ENCODE data around the gene EFNA4.
A peak's percentile ranks its signal among the peaks of the same experiment; 100 is the strongest.

The EFNA4 gene

GRCh38 chr1:155070721-155071569, 7.4 kb downstream of the EFNA4 start:
- Histone ChIP-seq H3K4me1 (peaks cover 100% of the 10 kb centered on the region), H3K36me3 (peaks cover 36% of the 10 kb centered on the region), H3K9me3 (no peaks in the 10 kb centered on the region), H4K20me1 (peaks cover 15% of the 10 kb centered on the region), H3K27me3 (no peaks in the 10 kb centered on the region), H3K27ac (peak overlapping the region; percentile 93), H3K4me2 (peak overlapping the region; percentile 100), H3K4me3 (peak overlapping the region; percentile 62), H3K9ac (peak overlapping the region; percentile 77)
- no peak for TF ChIP-seq Cebpa-rat (IDR thresholded peaks at IDR 0.05)

GRCh38 chr1:155071701-155072100, 8.2 kb downstream of the EFNA4 start:
- peak overlapping the region; percentile 100 for H3K4me2 ChIP-seq
- H3K4me1 ChIP-seq: peaks cover 100% of the 10 kb centered on the region
- H3K9ac ChIP-seq: peak overlapping the region; percentile 77
- H4K20me1 ChIP-seq: peaks cover 7% of the 10 kb centered on the region
- peaks cover 28% of the 10 kb centered on the region for H3K36me3 ChIP-seq
- peak overlapping the region; percentile 93 for H3K27ac ChIP-seq
- no peaks in the 10 kb centered on the region for H3K27me3 ChIP-seq
- TF ChIP-seq Cebpa-rat (IDR thresholded peaks at IDR 0.05): no peak
- peak overlapping the region; percentile 62 for H3K4me3 ChIP-seq
- H3K9me3 ChIP-seq: no peaks in the 10 kb centered on the region

GRCh38 chr1:155072531-155073289, 9.2 kb downstream of the EFNA4 start:
- Histone ChIP-seq H3K9ac (peak overlapping the region; percentile 77), H3K4me3 (no peak overlapping the region; the same call in 1 of the 2 replicates), H3K36me3 (peaks cover 18% of the 10 kb centered on the region), H3K4me1 (peaks cover 100% of the 10 kb centered on the region), H3K9me3 (no peaks in the 10 kb centered on the region), H3K27me3 (no peaks in the 10 kb centered on the region), H4K20me1 (no peaks in the 10 kb centered on the region), H3K4me2 (peak overlapping the region; percentile 100), H3K27ac (peak overlapping the region; percentile 93)
- no peak for TF ChIP-seq Cebpa-rat (IDR thresholded peaks at IDR 0.05)

- H3K4me1 ChIP-seq: peaks cover 100% of the 10 kb centered on the region
- H3K4me3 ChIP-seq: peak overlapping the region; percentile 56
- H3K9ac ChIP-seq: peak overlapping the region; percentile 77
- H3K27ac ChIP-seq: peak overlapping the region; percentile 93
- H3K36me3 ChIP-seq: peaks cover 9% of the 10 kb centered on the region
- H3K9me3 ChIP-seq: no peaks in the 10 kb centered on the region
- H3K27me3 ChIP-seq: no peaks in the 10 kb centered on the region
- no peaks in the 10 kb centered on the region for H4K20me1 ChIP-seq
- H3K4me2 ChIP-seq: peak overlapping the region; percentile 100
- TF ChIP-seq Cebpa-rat (IDR thresholded peaks at IDR 0.05): no peak
Observed at GRCh38 chr1:155073377-155074242, 10.1 kb downstream of the EFNA4 start.

GRCh38 chr1:155075535-155075934, 12.0 kb downstream of the EFNA4 start:
- Histone ChIP-seq H4K20me1 (peaks cover 17% of the 10 kb centered on the region), H3K4me2 (peak overlapping the region; percentile 100), H3K4me3 (no peak overlapping the region), H3K36me3 (no peaks in the 10 kb centered on the region), H3K4me1 (peaks cover 100% of the 10 kb centered on the region), H3K9ac (peak overlapping the region; percentile 75), H3K9me3 (no peaks in the 10 kb centered on the region), H3K27ac (peak overlapping the region; percentile 75), H3K27me3 (peaks cover 18% of the 10 kb centered on the region)
- no peak for TF ChIP-seq Cebpa-rat (IDR thresholded peaks at IDR 0.05)

GRCh38 chr1:155076371-155076770, 12.8 kb downstream of the EFNA4 start:
- H3K9ac ChIP-seq: peak overlapping the region; percentile 75; the same call in 1 of the 2 replicates
- H3K4me2 ChIP-seq: peak overlapping the region; percentile 100
- peaks cover 26% of the 10 kb centered on the region for H3K27me3 ChIP-seq
- H3K27ac ChIP-seq: peak overlapping the region; percentile 75
- H3K9me3 ChIP-seq: no peaks in the 10 kb centered on the region
- H3K4me3 ChIP-seq: no peak overlapping the region
- peaks cover 26% of the 10 kb centered on the region for H4K20me1 ChIP-seq
- H3K36me3 ChIP-seq: no peaks in the 10 kb centered on the region
- TF ChIP-seq Cebpa-rat (IDR thresholded peaks at IDR 0.05): no peak
- H3K4me1 ChIP-seq: peaks cover 100% of the 10 kb centered on the region

- H3K36me3 ChIP-seq: no peaks in the 10 kb centered on the region
- H3K4me3 ChIP-seq: no peak overlapping the region
- peak overlapping the region; percentile 75 for H3K9ac ChIP-seq
- no peaks in the 10 kb centered on the region for H3K9me3 ChIP-seq
- no peak for TF ChIP-seq Cebpa-rat (IDR thresholded peaks at IDR 0.05)
- peaks cover 35% of the 10 kb centered on the region for H4K20me1 ChIP-seq
- peak overlapping the region; percentile 100 for H3K4me2 ChIP-seq
- H3K27me3 ChIP-seq: peaks cover 36% of the 10 kb centered on the region
- peak overlapping the region; percentile 75 for H3K27ac ChIP-seq
- H3K4me1 ChIP-seq: peaks cover 100% of the 10 kb centered on the region
Observed at GRCh38 chr1:155077346-155077745, 13.8 kb downstream of the EFNA4 start.

- Histone ChIP-seq H3K36me3 (no peaks in the 10 kb centered on the region), H3K4me3 (peak overlapping the region; percentile 70; the same call in 1 of the 2 replicates), H3K27ac (0 out of 2 replicates have a peak overlapping the region, but pooled peaks have one; percentile 75), H4K20me1 (peaks cover 41% of the 10 kb centered on the region), H3K9ac (peak overlapping the region; percentile 75), H3K27me3 (peaks cover 41% of the 10 kb centered on the region), H3K9me3 (no peaks in the 10 kb centered on the region), H3K4me1 (peaks cover 100% of the 10 kb centered on the region), H3K4me2 (peak overlapping the region; percentile 100)
- no peak for TF ChIP-seq Cebpa-rat (IDR thresholded peaks at IDR 0.05)
Observed at GRCh38 chr1:155077758-155078445, 14.4 kb downstream of the EFNA4 start.

Measured in BLaER1 (cell line).